Upper lobe of left lung (tissue), 4 donors: ENCODE data around the gene MAT1A.

Experiments
- CTCF ChIP-seq, 6 experiments: fragments of 450-650 bp in 4 of 6; fragments of 200-600 bp in 2 of 6; sonication (generic) in 2 of 6; IDR thresholded peaks; one replicate each; pipeline ENCODE4 v1.5.1; 2016 to 2019; ENCODE audit warnings: antibody characterized with exemption in 6 of 6
- POLR2A ChIP-seq, 4 donors: fragments of 450-650 bp; IDR thresholded peaks; one replicate each; pipeline ENCODE4 v1.5.1; 2016 to 2017; ENCODE audit warnings: antibody characterized with exemption in 4 of 4, mild to moderate bottlenecking in 2 of 4
- POLR2AphosphoS5 ChIP-seq, 2 donors: sonication (generic); formaldehyde crosslinking; IDR thresholded peaks; one replicate each; pipeline ENCODE4 v1.5.1; 2017; ENCODE audit warnings: antibody characterized with exemption in 2 of 2

- TF ChIP-seq CTCF (IDR thresholded peaks at IDR 0.05) (no peak), POLR2A (IDR thresholded peaks at IDR 0.05) (no peak), POLR2AphosphoS5 (IDR thresholded peaks at IDR 0.05) (no peak)
Measured at GRCh38 chr10:80322158-80322557, 32.7 kb upstream of the MAT1A start.
